ENCODE measurements around the gene SUDS3. TPM values are rescaled to one million over a fixed set of nuclear protein-coding genes. Genes with fewer than 3 reads are reported as not detected.
A peak's percentile ranks its signal among the peaks of the same experiment; 100 is the strongest.

SUDS3 gene
- total and polyA plus RNA-seq, 4 donors, result 6.7 to 22.8 (median 12.3) TPM

- Histone ChIP-seq H3K27ac (ENCODE audit: low read depth in 1 of 2, low read length in 2 of 2) (no peak overlapping the region), H3K9ac (ENCODE audit: low read depth in 1 of 2, low read length in 2 of 2) (no peak overlapping the region), H3K4me3 (ENCODE audit: low read depth in 1 of 3, low read length in 3 of 3) (no peak overlapping the region), H3K27me3 (ENCODE audit: control insufficient read depth in 4 of 4, insufficient read depth in 4 of 4, low read length in 3 of 4) (no peaks in the 10 kb centered on the region), H3K36me3 (ENCODE audit: control insufficient read depth in 4 of 4, insufficient read depth in 3 of 4, low read depth in 1 of 4, low read length in 3 of 4) (no peaks in the 10 kb centered on the region), H3K4me1 (ENCODE audit: control insufficient read depth in 4 of 4, insufficient read depth in 4 of 4, low read length in 3 of 4) (peaks cover 4 to 36% (median 24%) of the 10 kb centered on the region in 4 donors), H3K9me3 (ENCODE audit: control insufficient read depth in 4 of 4, low read length in 3 of 4) (no peaks in the 10 kb centered on the region)
- TF ChIP-seq FOXA2 (IDR thresholded peaks at IDR 0.05) (no peak), GABPA (IDR thresholded peaks at IDR 0.05 in 1 of 2, conservative IDR thresholded peaks at IDR 0.05 in 1 of 2) (no peak), NR2F2 (IDR thresholded peaks at IDR 0.05) (no peak), RXRA (IDR thresholded peaks at IDR 0.05) (no peak), ZBTB33 (IDR thresholded peaks at IDR 0.05) (no peak), SP1 (IDR thresholded peaks at IDR 0.05) (no peak), HNF4A (conservative IDR thresholded peaks at IDR 0.05) (no peak), YY1 (IDR thresholded peaks at IDR 0.05) (no peak), HNF4G (IDR thresholded peaks at IDR 0.05) (no peak), EGR1 (IDR thresholded peaks at IDR 0.05; ENCODE audit: low read depth in 2 of 2) (no peak), RAD21 (IDR thresholded peaks at IDR 0.05) (no peak), FOXA1 (IDR thresholded peaks at IDR 0.05) (no peak)
- TF ChIP-seq, protein P1, sequence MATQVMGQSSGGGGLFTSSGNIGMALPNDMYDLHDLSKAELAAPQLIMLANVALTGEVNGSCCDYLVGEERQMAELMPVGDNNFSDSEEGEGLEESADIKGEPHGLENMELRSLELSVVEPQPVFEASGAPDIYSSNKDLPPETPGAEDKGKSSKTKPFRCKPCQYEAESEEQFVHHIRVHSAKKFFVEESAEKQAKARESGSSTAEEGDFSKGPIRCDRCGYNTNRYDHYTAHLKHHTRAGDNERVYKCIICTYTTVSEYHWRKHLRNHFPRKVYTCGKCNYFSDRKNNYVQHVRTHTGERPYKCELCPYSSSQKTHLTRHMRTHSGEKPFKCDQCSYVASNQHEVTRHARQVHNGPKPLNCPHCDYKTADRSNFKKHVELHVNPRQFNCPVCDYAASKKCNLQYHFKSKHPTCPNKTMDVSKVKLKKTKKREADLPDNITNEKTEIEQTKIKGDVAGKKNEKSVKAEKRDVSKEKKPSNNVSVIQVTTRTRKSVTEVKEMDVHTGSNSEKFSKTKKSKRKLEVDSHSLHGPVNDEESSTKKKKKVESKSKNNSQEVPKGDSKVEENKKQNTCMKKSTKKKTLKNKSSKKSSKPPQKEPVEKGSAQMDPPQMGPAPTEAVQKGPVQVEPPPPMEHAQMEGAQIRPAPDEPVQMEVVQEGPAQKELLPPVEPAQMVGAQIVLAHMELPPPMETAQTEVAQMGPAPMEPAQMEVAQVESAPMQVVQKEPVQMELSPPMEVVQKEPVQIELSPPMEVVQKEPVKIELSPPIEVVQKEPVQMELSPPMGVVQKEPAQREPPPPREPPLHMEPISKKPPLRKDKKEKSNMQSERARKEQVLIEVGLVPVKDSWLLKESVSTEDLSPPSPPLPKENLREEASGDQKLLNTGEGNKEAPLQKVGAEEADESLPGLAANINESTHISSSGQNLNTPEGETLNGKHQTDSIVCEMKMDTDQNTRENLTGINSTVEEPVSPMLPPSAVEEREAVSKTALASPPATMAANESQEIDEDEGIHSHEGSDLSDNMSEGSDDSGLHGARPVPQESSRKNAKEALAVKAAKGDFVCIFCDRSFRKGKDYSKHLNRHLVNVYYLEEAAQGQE (IDR thresholded peaks at IDR 0.05), result no peak
- TF ChIP-seq, protein P2, sequence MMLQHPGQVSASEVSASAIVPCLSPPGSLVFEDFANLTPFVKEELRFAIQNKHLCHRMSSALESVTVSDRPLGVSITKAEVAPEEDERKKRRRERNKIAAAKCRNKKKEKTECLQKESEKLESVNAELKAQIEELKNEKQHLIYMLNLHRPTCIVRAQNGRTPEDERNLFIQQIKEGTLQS (IDR thresholded peaks at IDR 0.05), result no peak
- TF ChIP-seq, protein P3, sequence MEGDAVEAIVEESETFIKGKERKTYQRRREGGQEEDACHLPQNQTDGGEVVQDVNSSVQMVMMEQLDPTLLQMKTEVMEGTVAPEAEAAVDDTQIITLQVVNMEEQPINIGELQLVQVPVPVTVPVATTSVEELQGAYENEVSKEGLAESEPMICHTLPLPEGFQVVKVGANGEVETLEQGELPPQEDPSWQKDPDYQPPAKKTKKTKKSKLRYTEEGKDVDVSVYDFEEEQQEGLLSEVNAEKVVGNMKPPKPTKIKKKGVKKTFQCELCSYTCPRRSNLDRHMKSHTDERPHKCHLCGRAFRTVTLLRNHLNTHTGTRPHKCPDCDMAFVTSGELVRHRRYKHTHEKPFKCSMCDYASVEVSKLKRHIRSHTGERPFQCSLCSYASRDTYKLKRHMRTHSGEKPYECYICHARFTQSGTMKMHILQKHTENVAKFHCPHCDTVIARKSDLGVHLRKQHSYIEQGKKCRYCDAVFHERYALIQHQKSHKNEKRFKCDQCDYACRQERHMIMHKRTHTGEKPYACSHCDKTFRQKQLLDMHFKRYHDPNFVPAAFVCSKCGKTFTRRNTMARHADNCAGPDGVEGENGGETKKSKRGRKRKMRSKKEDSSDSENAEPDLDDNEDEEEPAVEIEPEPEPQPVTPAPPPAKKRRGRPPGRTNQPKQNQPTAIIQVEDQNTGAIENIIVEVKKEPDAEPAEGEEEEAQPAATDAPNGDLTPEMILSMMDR (IDR thresholded peaks at IDR 0.05; ENCODE audit: low read depth, low read length, missing input control), result no peak
- no peak for DNase-seq (ENCODE audit: low spot score)
- 96% methylated on average over 1 of the region's 1 CpG for WGBS
These were observed 21.5 kb upstream of the SUDS3 start for GRCh38 chr12:118354903-118355302.

DNA sequence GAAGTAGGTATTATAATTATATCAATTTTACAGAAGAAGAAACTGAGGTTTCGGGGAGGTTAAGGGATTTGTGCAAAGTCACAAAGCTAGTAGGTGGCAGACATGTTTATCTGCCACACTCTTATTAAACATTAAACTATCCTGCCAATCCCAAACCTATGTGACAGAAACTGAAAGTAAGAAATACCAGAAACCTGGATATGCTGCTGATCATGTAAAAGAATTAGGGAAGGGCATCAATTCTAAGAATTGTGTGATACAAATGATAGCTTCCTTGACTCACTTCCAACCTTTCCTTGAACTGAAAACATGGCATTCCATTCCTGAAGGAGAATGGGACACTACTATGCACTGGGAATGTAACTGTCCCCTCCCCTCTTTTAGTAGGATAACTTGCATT is 20.5 kb upstream of the SUDS3 start:
- 88% methylated on average over 1 of the region's 1 CpG for WGBS
- H3K27me3 ChIP-seq (ENCODE audit: control insufficient read depth in 4 of 4, insufficient read depth in 4 of 4, low read length in 3 of 4), result no peaks in the 10 kb centered on the region
- H3K27ac ChIP-seq (ENCODE audit: low read depth in 1 of 2, low read length in 2 of 2), result peak overlapping the region in 1 of 2 donors; percentile 71
- H3K9ac ChIP-seq (ENCODE audit: low read depth in 1 of 2, low read length in 2 of 2), result no peak overlapping the region
- TF ChIP-seq YY1 (IDR thresholded peaks at IDR 0.05) (peak; percentile 54), MAX (IDR thresholded peaks at IDR 0.05) (no peak)
- no peak overlapping the region for H3K4me3 ChIP-seq (ENCODE audit: low read depth in 1 of 3, low read length in 3 of 3)
- no peak for DNase-seq (ENCODE audit: low spot score)
- H3K36me3 ChIP-seq (ENCODE audit: control insufficient read depth in 4 of 4, insufficient read depth in 3 of 4, low read depth in 1 of 4, low read length in 3 of 4), result no peaks in the 10 kb centered on the region
- no peaks in the 10 kb centered on the region for H3K9me3 ChIP-seq (ENCODE audit: control insufficient read depth in 4 of 4, low read length in 3 of 4)
- peaks cover 4 to 36% (median 24%) of the 10 kb centered on the region in 4 donors for H3K4me1 ChIP-seq (ENCODE audit: control insufficient read depth in 4 of 4, insufficient read depth in 4 of 4, low read length in 3 of 4)
